ENCODE results near the gene C1orf74.

Gene C1orf74

GRCh38 chr1:209785592-209785991, 1.2 kb upstream of the C1orf74 start:
- no peak overlapping the region for H3K4me3 ChIP-seq (ENCODE audit: control insufficient read depth, low read depth, low read length)
- TF ChIP-seq CTCF (conservative IDR thresholded peaks at IDR 0.05; ENCODE audit: control insufficient read depth, insufficient read depth, low read depth, low read length), result no peak
- no peak for DNase-seq (ENCODE audit: low read depth)

- H3K4me3 ChIP-seq (ENCODE audit: control insufficient read depth, low read depth, low read length), result peak overlapping the region; percentile 94
- no peak for DNase-seq (ENCODE audit: low read depth)
- no peak for TF ChIP-seq CTCF (conservative IDR thresholded peaks at IDR 0.05; ENCODE audit: control insufficient read depth, insufficient read depth, low read depth, low read length)
Observed at GRCh38 chr1:209783386-209783785, 973 bp downstream of the C1orf74 start.

- TF ChIP-seq CTCF (conservative IDR thresholded peaks at IDR 0.05; ENCODE audit: control insufficient read depth, insufficient read depth, low read depth, low read length), result no peak
- no peak overlapping the region for H3K4me3 ChIP-seq (ENCODE audit: control insufficient read depth, low read depth, low read length)
- no peak for DNase-seq (ENCODE audit: low read depth)
Observed at GRCh38 chr1:209780268-209780667, 4.1 kb downstream of the C1orf74 start.

GRCh38 chr1:209778102-209778501, 6.3 kb downstream of the C1orf74 start:
- no peak for TF ChIP-seq CTCF (conservative IDR thresholded peaks at IDR 0.05; ENCODE audit: control insufficient read depth, insufficient read depth, low read depth, low read length)
- H3K4me3 ChIP-seq (ENCODE audit: control insufficient read depth, low read depth, low read length), result no peak overlapping the region
- no peak for DNase-seq (ENCODE audit: low read depth)

- no peak for DNase-seq (ENCODE audit: low read depth)
- no peak overlapping the region for H3K4me3 ChIP-seq (ENCODE audit: control insufficient read depth, low read depth, low read length)
- no peak for TF ChIP-seq CTCF (conservative IDR thresholded peaks at IDR 0.05; ENCODE audit: control insufficient read depth, insufficient read depth, low read depth, low read length)
Observed at GRCh38 chr1:209777587-209777986, 6.8 kb downstream of the C1orf74 start.

- no peak overlapping the region for H3K4me3 ChIP-seq (ENCODE audit: control insufficient read depth, low read depth, low read length)
- DNase-seq (ENCODE audit: low read depth), result no peak
- no peak for TF ChIP-seq CTCF (conservative IDR thresholded peaks at IDR 0.05; ENCODE audit: control insufficient read depth, insufficient read depth, low read depth, low read length)
Observed at GRCh38 chr1:209775678-209776077, 8.7 kb downstream of the C1orf74 start.

GRCh38 chr1:209774592-209774991, 9.8 kb downstream of the C1orf74 start:
- no peak for DNase-seq (ENCODE audit: low read depth)
- TF ChIP-seq CTCF (conservative IDR thresholded peaks at IDR 0.05; ENCODE audit: control insufficient read depth, insufficient read depth, low read depth, low read length), result no peak
- no peak overlapping the region for H3K4me3 ChIP-seq (ENCODE audit: control insufficient read depth, low read depth, low read length)

Measured in fibroblast of mammary gland (primary cell).